GM21390 (cell line): ENCODE measurements around the gene FCER1G.
"Not testable (repeated sequence)": the region's sequence is repeated elsewhere in the genome, so short reads cannot be mapped to it uniquely, and the experiment has no call there.

Experiments used
- ATAC-seq: cut with Tn5 transposase; IDR thresholded peaks from one replicate; pipeline ENCODE4 v1.9.1; 2021; ENCODE audit not compliant: unreplicated experiment

Gene FCER1G

GRCh38 chr1:161228032-161228431, 12.9 kb downstream of the FCER1G start:
- no peak for ATAC-seq

DNA sequence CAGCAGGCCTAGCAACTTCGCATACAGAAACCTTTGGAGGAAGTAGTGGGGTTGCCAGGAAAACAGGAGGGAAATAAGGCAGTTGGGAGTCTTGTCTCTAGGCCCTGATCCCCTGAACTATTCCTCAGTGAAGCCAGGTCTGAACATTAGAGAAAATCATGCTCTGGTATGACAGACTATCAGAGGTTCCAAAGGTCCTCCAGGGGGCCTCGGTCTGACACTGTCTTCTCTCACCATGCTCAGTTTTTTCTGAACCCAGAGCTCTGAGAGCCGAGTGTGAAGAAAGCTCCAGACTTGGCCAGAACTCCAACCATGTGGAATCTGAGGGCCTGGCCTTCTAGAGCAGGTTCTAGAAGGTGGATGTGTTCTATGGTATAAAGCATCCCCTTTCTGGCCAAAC, 14.8 kb downstream of the FCER1G start:
- no peak for ATAC-seq

GRCh38 chr1:161230762-161231161, 15.7 kb downstream of the FCER1G start:
- ATAC-seq = no peak

DNA sequence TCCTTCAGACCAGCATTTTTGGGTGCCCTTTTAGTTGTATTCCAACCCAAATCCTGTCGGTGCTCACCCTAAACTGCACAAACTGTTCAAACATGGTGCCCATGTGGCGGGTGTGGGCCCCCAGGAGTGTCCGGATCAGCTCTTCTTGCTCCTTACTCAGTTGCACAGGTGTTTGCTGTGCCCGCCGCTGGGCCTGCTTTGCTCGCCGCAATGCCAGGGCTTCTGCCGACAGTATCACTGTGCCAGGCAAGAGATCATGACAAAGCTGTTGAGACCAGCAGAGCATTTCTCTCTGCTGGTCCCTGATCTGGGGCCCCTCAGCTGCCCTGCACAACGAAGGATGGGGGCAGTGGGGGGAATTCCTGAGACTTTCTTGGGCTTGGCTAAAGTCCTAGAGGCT, 18.0 kb downstream of the FCER1G start:
- ATAC-seq = no peak

DNA sequence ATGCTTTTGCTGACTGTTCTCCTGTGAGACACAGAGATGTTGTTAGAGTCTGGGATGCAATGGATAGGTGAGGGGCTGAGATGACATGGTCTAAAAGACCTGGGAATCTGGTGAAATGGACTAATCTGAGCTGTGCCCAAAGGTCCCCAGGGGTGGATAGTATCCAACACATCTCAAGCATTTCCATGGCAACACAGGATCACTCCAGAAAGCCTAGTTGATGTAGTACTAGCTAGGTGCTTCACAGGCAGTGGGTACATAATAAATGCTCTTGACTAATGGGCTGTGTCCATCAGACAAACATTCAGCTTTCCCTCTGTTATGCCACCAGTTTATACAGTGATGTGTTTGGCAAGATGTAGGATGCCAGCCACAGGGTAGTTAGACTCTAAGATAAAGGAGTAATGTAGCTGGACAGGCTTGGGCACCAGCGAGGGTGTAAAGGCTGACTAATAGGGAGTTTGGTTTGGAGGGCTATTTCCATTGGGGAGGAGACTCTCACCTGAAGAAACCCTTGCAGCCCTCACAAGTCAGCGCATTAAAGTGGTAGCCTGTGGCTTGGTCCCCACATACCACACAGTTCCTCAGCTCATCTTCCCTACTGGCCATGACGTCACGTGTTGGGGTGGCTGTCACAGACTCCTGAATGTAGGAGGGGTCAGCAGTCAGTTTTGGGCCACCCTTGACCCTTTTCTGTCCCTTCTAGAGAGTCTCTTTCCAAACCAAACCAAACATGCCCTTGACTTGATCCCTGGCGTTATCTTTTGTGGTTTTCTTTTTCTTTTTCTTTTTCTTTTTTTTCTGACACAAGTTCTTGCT, 21.1 kb downstream of the FCER1G start:
- no peak for ATAC-seq

DNA sequence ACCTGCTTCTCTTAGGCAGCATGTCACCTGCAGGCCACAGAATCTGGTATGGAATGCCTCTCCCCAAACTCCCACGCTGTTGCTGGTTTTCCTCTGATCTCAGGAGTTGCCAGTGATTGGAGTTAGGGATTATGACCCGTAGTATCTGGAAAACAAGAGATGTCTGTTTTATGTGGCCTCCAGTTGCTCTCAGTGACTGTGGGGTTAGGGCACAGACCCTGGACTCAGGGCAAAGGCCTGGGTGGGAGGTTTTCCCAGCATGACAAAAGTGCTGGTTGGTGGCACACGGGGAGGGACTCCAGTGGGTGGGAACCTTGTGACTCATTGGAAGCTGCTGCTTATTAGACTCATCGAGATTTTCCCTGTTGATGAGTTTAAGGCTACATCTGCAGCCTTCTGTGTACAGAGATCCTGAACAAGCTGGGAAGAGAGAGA, 23.0 kb downstream of the FCER1G start, which contains the start of gene NR1I3:
Gene NR1I3, minus strand, starts transcription at position 165 of the 435 bp plus-strand sequence. CDS start 1,638 bp downstream, outside the sequence.
- no peak for ATAC-seq

DNA sequence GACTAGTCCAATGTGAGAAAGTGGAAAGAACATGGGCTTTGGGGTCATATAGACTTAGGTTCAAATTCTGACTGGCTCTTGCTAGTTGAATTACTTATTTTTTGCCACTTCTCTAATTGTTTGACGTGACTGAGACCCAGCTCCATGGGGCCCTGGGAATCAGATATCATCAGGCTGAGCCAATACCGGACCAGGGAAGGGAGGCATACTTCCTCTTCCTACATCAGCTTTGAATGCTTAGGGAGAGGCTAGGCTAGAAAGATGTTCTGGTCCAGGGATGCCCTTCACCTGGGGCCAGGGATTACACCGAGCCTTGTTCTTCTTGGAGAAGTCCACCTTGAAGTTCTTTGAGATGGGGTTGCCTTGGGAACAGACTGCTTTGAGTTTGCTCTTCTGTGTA, 26.6 kb downstream of the FCER1G start:
- ATAC-seq = no peak

GRCh38 chr1:161242313-161242712, 27.2 kb downstream of the FCER1G start:
- ATAC-seq = no peak

DNA sequence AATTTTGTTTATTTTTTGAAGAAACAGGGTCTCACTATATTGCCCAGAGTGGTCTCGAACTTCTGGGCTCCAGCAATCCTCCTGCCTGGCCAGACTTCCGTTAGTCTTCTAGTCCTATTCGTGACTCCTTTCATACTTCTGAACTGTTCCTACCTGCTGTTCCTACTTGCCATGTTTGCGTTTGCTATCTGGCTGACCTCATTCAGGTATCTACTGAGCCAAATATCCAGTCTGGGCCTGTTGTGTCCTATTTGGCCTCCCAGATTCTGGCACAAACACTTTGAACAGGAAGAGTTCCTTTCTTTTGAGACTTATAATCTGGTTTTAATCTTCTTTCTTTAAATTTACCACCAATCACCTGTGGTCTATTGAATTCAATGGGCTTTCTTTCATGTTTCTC, 29.8 kb downstream of the FCER1G start:
- no peak for ATAC-seq

- not testable (repeated sequence) for ATAC-seq
Measured at GRCh38 chr1:161250100-161250499, 35.0 kb downstream of the FCER1G start.

- no peak for ATAC-seq
Measured at GRCh38 chr1:161250829-161251228, 35.7 kb downstream of the FCER1G start.

- no peak for ATAC-seq
Measured at GRCh38 chr1:161251579-161251978, 36.5 kb downstream of the FCER1G start.

- ATAC-seq = not testable (repeated sequence)
Measured at GRCh38 chr1:161255302-161255701, 40.2 kb downstream of the FCER1G start.

DNA sequence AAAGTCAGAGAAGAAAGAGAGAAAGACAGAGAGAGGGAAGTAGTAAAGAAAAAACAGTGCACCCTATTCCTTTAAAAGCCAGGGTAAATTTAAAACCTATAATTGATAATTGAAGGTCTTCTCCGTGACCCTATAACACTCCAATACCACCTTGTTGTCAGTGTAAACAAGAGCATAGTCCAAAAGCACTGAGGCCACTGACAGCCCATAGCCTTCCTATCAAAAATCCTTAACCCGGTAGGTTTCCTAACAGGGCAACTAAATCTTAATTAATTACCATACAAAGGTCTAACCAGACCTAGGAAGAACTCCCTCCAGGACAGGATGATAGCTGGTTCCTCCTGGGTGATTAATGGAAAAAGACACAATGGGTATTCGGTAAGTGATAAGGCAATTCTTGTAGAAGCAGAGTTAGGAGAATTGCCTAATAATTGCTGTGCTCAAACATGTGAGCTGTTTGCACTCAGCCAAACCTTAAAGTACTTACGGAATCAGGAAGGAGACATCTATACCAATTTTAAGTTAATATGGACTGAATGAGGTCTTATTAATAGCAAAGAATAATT, 40.9 kb downstream of the FCER1G start:
- ATAC-seq = not testable (repeated sequence)

DNA sequence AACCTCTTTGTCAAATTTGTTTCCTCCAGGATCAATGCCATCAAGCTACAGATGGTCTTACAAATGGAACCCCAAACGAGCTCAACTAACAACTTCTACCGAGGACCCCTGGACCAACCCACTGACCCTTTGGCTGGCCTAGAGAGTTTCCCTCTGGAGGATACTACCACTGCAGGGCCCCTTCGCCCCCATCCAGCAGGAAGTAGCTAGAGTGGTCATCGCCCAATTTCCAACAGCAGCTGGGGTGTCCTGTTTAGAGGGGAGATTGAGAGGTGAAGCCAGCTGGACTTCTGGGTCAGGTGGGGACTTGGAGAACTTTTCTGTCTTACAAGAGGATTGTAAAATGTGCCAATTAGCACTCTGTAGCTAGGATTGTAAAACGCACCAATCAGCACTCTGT, 42.0 kb downstream of the FCER1G start:
- not testable (repeated sequence) for ATAC-seq

GRCh38 chr1:161258439-161259344, 43.6 kb downstream of the FCER1G start, which contains the start of gene PCP4L1:
Gene PCP4L1, plus strand, starts transcription at chr1:161258745. Its CDS starts 230 bp downstream, at chr1:161258975.
- ATAC-seq = no peak

- ATAC-seq = no peak
Measured at GRCh38 chr1:161259345-161259702, 44.2 kb downstream of the FCER1G start.

- no peak for ATAC-seq
Measured at GRCh38 chr1:161259765-161260164, 44.7 kb downstream of the FCER1G start.

DNA sequence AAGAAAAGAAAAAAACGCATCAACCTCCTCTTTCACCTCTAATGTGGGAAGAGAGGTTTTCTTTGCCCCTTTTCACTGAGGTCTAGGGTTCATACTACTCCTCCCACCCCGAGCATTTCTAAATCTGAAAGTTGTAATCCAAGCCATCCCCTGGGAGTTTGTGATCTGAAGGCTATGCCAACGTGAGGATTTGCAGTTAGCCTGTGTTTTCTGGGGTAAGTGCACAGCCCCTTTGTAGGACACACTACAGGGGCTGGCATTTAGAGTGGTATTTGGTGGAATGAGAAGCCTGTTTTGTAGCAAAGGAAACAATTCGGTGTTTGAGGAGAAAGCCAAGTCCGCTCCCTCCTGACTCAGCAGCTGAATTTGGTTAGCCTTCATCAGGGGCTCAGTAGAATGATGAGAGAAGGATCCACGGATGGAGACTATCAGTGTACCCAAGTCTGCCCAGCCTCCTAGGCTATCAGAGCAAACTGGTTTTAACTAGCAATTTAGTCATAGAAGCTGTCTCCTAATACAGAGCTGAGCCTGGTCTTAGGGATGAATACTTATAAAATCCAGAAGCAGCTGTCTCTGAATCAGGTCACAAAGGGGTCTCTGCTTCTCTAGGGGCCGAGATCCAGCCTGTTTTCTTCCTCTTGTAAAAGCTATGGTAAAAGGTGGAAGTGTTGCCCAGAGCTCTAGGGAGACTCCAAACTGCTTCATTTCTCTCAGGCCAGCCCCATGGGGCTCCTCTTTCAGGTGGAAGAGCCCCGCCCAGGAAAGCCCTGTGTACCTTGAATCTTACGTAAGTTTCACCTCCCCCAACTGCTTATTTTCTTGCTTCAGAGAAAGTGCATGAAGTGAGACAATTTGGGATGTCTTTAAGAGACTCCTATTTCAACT, 45.5 kb downstream of the FCER1G start:
- ATAC-seq = no peak
